ENCODE data around the gene GREB1L. TPM values are rescaled to one million over a fixed set of nuclear protein-coding genes. Genes with fewer than 3 reads are reported as not detected.

The GREB1L gene
- total and polyA plus RNA-seq, 2 donors (not counting 1 experiment from before 2014, with no cell fraction given): 0.33 to 0.41 TPM

GRCh38 chr18:21453511-21453901 lies 211.5 kb downstream of the GREB1L start:
- TF ChIP-seq CTCF (conservative IDR thresholded peaks at IDR 0.05 in 1 of 2, IDR thresholded peaks at IDR 0.05 in 1 of 2; ENCODE audit: low read depth in 1 of 2, low read length in 2 of 2) (no peak), EZH2 (IDR thresholded peaks at IDR 0.05; ENCODE audit: low read length, missing control alignments) (no peak)

GRCh38 chr18:21454725-21455124 lies 212.7 kb downstream of the GREB1L start:
- Histone ChIP-seq H3K4me2 (ENCODE audit: extremely low read depth, insufficient read depth, low read length) (no peak overlapping the region), H3K4me3 (replicated peaks in 1 of 4; ENCODE audit: control extremely low read depth in 1 of 4, insufficient read depth in 1 of 4, low read depth in 3 of 4, low read length in 4 of 4) (no peak overlapping the region), H3K4me1 (ENCODE audit: control insufficient read depth, extremely low read depth, insufficient read depth, low read length) (no peaks in the 10 kb centered on the region), H2AFZ (ENCODE audit: low read length) (no peak overlapping the region), H3K79me2 (ENCODE audit: control insufficient read depth, insufficient read depth, low read length) (no peaks in the 10 kb centered on the region), H4K20me1 (ENCODE audit: control insufficient read depth, extremely low read depth, insufficient read depth, low read length) (no peaks in the 10 kb centered on the region), H3K27me3 (ENCODE audit: control insufficient read depth, insufficient read depth, low read length) (peaks cover 2% of the 10 kb centered on the region), H3K9ac (ENCODE audit: insufficient read depth, low read length) (no peak overlapping the region), H3K36me3 (ENCODE audit: control insufficient read depth, insufficient read depth, low read length) (no peaks in the 10 kb centered on the region), H3K27ac (ENCODE audit: insufficient read depth, low read length) (no peak overlapping the region), H3K9me3 (ENCODE audit: control insufficient read depth, insufficient read depth, low read depth, low read length) (no peaks in the 10 kb centered on the region)
- TF ChIP-seq EZH2 (IDR thresholded peaks at IDR 0.05; ENCODE audit: low read length, missing control alignments) (no peak), CTCF (conservative IDR thresholded peaks at IDR 0.05 in 1 of 2, IDR thresholded peaks at IDR 0.05 in 1 of 2; ENCODE audit: low read depth in 1 of 2, low read length in 2 of 2) (no peak)
- no peak for DNase-seq (ENCODE audit: low read depth in 2 of 2)

More at GRCh38 chr18:21453511-21453901, 211.5 kb downstream of the GREB1L start:
- H2AFZ ChIP-seq (ENCODE audit: low read length): no peak overlapping the region
- H3K36me3 ChIP-seq (ENCODE audit: control insufficient read depth, insufficient read depth, low read length): no peaks in the 10 kb centered on the region
- no peaks in the 10 kb centered on the region for H3K4me1 ChIP-seq (ENCODE audit: control insufficient read depth, extremely low read depth, insufficient read depth, low read length)
- DNase-seq (ENCODE audit: low read depth in 2 of 2): peak in 1 of 2 donors; percentile 42
- peaks cover 2% of the 10 kb centered on the region for H3K27me3 ChIP-seq (ENCODE audit: control insufficient read depth, insufficient read depth, low read length)
- H3K79me2 ChIP-seq (ENCODE audit: control insufficient read depth, insufficient read depth, low read length): no peaks in the 10 kb centered on the region
- H3K4me2 ChIP-seq (ENCODE audit: extremely low read depth, insufficient read depth, low read length): no peak overlapping the region
- H3K27ac ChIP-seq (ENCODE audit: insufficient read depth, low read length): no peak overlapping the region
- H3K4me3 ChIP-seq (replicated peaks in 1 of 4; ENCODE audit: control extremely low read depth in 1 of 4, insufficient read depth in 1 of 4, low read depth in 3 of 4, low read length in 4 of 4): no peak overlapping the region
- no peak overlapping the region for H3K9ac ChIP-seq (ENCODE audit: insufficient read depth, low read length)
- no peaks in the 10 kb centered on the region for H4K20me1 ChIP-seq (ENCODE audit: control insufficient read depth, extremely low read depth, insufficient read depth, low read length)
- no peaks in the 10 kb centered on the region for H3K9me3 ChIP-seq (ENCODE audit: control insufficient read depth, insufficient read depth, low read depth, low read length)

GRCh38 chr18:21456428-21457178 lies 214.6 kb downstream of the GREB1L start:
- Histone ChIP-seq H3K4me3 (replicated peaks in 1 of 4; ENCODE audit: control extremely low read depth in 1 of 4, insufficient read depth in 1 of 4, low read depth in 3 of 4, low read length in 4 of 4) (no peak overlapping the region), H4K20me1 (ENCODE audit: control insufficient read depth, extremely low read depth, insufficient read depth, low read length) (no peaks in the 10 kb centered on the region), H3K79me2 (ENCODE audit: control insufficient read depth, insufficient read depth, low read length) (no peaks in the 10 kb centered on the region), H3K4me2 (ENCODE audit: extremely low read depth, insufficient read depth, low read length) (no peak overlapping the region), H3K4me1 (ENCODE audit: control insufficient read depth, extremely low read depth, insufficient read depth, low read length) (no peaks in the 10 kb centered on the region), H3K9ac (ENCODE audit: insufficient read depth, low read length) (no peak overlapping the region), H3K27me3 (ENCODE audit: control insufficient read depth, insufficient read depth, low read length) (peaks cover 2% of the 10 kb centered on the region), H3K9me3 (ENCODE audit: control insufficient read depth, insufficient read depth, low read depth, low read length) (no peaks in the 10 kb centered on the region), H3K27ac (ENCODE audit: insufficient read depth, low read length) (no peak overlapping the region), H3K36me3 (ENCODE audit: control insufficient read depth, insufficient read depth, low read length) (no peaks in the 10 kb centered on the region), H2AFZ (ENCODE audit: low read length) (no peak overlapping the region)
- DNase-seq (ENCODE audit: low read depth in 2 of 2): no peak
- TF ChIP-seq EZH2 (IDR thresholded peaks at IDR 0.05; ENCODE audit: low read length, missing control alignments): no peak
- TF ChIP-seq CTCF (conservative IDR thresholded peaks at IDR 0.05 in 1 of 2, IDR thresholded peaks at IDR 0.05 in 1 of 2; ENCODE audit: low read depth in 1 of 2, low read length in 2 of 2): no peak

Data from fibroblast of lung (primary cell).